HG02981 (cell line): ENCODE measurements around the gene ALDH1B1.

Experiments
- ATAC-seq: cut with Tn5 transposase; IDR thresholded peaks from one replicate; pipeline ENCODE4 v1.9.1; 2021; ENCODE audit warnings: mild to moderate bottlenecking, moderate library complexity; ENCODE audit not compliant: unreplicated experiment

The ALDH1B1 gene

DNA sequence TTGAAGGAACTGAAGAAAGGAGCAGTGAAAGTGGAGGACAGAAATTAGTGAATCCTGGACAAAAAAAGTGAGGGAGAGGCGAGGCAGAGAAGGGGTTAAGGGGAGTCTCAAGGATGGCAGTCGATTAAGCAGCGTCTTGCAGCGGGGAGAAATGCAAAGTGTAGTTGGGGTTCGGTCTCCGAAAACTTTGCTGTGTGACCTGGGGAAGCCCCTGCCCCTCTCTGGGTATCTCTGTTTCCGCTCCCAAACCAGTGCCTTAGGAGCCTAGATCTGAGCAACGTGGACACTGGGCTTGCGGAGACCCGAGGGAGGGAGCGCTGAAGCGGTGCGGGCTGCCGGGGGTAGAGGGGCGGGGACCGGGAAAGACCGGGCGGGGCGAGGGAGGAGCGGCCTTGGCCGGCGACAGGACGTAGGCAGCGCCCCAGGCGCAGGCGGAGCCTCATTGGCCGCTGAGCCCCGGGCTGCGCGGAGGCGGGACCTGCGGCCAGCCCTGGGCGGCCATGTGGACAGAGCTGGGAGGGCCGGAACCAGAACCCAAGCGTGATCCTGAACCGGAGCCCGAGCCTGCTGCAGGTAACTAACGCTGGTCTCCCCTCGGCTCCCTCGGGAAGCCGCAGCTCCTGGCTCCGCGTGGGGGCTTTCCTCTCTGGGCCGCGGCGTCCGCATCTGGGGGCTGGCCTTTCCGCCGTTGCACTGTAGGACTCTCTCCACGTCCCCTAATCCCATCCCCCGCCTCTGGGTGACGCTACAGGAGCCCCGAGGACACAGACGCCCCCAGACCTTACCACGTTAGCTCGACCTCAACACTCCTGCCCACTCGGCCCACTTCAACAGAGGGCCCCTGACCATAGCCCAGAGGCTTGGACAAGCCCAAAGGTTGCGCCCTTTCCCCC lies at the start of gene ALDH1B1:
TSS of gene ALDH1B1 (plus strand) at position 468 of the 893 bp plus-strand sequence. CDS start 3,047 bp downstream, outside the sequence.
- ATAC-seq = peak; percentile 98

DNA sequence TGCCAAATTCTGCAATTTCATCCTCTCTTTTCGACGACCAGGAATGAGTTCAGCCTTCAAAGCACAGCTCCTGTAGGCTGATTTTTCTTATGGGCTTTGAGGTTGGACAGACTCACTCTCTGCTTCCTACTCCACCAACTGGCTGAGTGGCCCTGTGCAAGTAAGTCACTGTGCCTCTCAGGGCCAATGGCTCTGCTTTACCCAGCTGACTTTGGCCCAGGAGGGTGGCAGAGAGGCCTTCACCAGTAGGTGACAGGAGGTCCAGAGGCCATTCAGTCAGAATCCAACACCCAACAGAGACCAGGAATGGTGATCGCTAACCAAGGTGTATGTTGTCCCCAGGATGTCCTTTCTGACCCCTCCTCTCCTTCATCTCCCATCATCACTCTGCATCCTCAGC lies 49.5 kb upstream of the ALDH1B1 start:
- ATAC-seq = no peak

DNA sequence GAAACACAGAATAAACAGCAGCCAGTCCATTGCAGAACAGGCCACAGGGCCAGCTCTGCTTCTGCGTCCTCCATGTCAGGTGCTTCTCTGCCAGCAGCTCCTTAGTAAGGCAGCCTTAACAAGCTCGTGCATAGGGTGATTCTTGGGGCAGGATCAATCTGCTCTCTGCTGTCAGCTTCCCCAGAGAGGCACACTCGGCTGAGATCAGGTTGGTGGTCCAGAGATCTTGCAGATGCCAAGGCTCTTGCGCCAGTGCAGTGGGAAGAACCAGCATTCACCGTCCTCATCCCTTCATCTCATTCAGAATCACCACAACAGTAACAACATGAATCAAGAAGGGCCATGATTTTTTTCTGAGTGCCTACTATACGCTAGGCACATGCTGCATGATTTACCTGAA lies 49.0 kb upstream of the ALDH1B1 start:
- ATAC-seq = no peak

- no peak for ATAC-seq
These were observed 47.8 kb upstream of the ALDH1B1 start for GRCh38 chr9:38344566-38345324.

DNA sequence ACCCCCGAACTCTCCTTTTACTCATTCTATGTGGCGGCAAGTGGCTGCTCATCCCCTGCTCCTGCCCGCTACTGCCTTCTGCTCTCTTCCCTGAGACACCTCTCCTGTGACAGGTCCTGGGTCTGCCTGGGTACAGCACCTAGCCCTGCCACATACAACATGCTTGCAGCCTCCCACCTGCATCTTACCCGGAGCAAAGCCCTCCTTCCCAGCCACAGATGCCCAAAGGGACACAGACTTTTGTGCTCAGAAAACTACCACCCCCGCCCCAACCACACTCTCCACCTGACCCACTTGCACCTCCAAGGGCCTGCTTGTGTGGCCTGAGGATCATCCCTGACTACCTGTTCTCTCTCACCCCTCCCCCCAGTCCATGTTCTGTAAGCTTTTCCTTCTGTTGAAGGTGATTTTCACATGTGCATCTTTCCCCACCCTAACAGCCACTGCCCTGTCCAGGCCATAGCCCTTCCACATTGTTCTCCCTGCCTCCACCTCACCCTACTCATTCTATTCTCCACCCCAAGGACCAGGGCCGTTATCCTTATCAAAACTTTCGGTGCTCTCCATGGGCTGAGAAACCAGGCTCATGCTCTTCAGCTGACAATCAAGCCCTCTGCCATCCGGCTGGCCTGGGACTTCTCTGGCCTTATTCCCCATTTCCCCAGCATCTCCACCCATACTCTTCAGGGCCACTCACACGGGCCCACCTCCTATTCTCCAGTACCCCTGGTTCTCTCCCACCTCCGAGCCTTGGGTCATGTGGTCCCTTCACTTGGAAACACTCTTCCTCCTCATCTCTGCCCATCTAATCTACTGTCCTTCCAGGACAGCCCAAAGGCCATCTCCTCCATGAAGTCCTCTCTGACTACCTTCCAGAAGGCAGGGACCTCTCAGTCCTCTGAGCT lies 46.4 kb upstream of the ALDH1B1 start:
- no peak for ATAC-seq

GRCh38 chr9:38346811-38347210 lies 45.7 kb upstream of the ALDH1B1 start:
- ATAC-seq = no peak

- no peak for ATAC-seq
These were observed 45.2 kb upstream of the ALDH1B1 start for GRCh38 chr9:38347271-38347671.

- ATAC-seq = no peak
These were observed 44.6 kb upstream of the ALDH1B1 start for GRCh38 chr9:38347946-38348345.

DNA sequence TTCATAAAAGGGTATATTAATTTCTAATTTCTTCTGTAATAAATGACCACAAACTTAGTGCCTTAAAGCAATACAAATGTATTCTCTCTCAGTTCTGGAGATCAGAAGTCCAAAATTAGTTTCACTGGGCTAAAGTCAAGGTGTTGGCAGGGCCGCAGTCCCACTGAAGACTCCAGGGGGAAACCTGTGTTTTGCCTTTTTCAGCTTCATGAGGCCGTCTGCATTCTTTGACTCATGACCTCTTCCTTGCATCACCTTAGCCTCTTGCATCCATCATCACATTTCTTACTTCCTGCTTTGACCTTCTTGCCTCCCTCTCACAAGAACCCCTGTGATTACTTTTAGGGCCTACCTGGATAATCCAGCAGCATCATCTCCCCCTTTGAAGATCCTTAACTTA lies 42.0 kb upstream of the ALDH1B1 start:
- ATAC-seq = no peak

- no peak for ATAC-seq
These were observed 39.8 kb upstream of the ALDH1B1 start for GRCh38 chr9:38352530-38353328.

- no peak for ATAC-seq
These were observed 37.4 kb upstream of the ALDH1B1 start for GRCh38 chr9:38355115-38355514.

DNA sequence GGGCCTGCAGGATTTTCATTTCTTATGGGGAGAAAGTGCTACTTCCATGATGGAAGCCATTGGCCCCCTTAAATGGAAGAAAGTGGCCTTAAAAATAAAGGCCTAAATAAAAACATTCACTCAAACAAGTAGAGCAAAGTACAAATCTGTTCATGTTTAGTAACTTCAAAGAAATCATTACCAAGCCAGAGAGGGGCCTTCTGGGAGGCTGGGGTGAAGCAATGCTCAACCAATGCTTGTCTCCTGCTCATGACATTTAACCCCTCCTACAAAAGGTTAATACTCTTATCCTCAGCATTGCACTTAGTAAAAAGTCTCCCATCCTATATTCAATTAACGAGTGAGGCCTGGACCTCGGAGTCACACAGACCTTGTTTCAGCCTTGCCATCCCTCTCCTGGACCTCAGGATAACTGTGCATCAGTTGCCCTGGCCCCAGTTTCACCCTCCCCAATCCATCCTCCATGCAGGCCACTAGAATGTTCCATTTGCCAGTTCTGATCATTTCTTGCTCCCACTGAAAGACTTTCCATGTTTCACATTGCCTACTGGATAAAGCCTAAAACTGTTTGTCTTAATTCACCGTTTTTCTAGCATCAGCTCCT lies 36.9 kb upstream of the ALDH1B1 start:
- ATAC-seq = no peak

- no peak for ATAC-seq
These were observed 35.7 kb upstream of the ALDH1B1 start for GRCh38 chr9:38356851-38357250.

GRCh38 chr9:38357350-38358114 lies 35.0 kb upstream of the ALDH1B1 start:
- no peak for ATAC-seq

DNA sequence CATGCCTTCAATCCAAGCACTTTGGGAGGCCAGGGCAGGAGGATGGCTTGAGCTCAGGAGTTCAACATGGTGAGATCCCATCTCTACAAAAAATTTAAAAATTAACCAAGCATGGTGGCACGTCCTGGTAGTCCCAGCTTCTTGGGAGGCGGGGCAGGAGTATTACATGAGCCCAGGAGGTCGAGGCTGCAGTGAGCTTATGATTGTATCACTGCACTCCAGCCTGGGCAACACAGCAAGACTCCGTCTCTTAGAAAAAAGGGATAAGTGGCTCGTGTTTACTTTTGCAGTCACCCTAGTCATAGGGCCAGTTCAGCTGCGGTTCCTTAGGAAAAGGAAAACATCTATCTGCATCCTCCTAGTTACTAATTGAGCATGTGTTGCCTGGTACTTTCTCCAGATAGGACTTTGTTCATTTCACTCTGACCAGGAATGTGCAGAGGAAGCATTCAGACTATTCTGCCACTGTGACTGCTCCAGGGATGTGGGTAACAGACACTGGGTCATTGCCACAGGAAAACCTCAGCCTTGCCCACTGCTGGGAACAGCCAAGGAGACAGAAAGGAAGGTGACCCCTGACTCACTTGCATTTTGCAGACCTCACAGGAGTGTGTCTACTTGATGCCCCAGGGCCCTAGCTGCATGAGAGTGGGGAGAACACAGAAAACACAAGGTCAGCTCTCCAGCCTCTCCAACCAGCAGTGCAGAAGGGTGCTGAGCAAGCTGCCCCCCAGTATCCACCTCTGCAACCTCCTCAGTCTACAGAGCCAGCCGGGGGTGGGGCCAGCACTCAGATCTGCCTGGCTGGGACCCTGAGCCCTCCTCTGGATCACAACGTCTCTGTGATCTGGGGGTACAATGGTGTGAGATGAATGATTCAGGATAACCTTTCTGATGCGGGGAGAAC lies 33.9 kb upstream of the ALDH1B1 start:
- ATAC-seq = no peak

DNA sequence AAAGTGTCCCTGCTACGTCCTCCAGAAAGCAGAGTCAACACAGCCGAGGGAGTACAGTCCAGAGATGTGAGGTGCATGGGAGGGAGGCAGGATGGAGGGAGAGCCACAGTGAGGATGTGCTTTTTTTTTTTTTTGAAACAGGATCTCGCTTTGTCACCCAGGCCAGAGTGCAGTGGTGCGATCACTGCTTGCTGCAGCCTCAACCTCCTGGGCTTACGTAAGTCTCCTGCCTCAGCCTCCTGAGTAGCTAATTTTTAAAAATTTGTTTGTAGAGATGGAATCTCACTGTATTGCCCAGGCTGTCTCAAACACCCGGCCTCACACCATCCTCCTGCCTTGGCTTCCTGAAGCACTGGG lies 33.2 kb upstream of the ALDH1B1 start:
- ATAC-seq = no peak

- no peak for ATAC-seq
These were observed 32.7 kb upstream of the ALDH1B1 start for GRCh38 chr9:38359689-38360385.
